Fibroblast of villous mesenchyme (primary cell): ENCODE measurements around the gene SUN2. TPM values are rescaled to one million over a fixed set of nuclear protein-coding genes. Genes with fewer than 3 reads are reported as not detected.

Experiments used
- DNase-seq: peaks from one replicate; pipeline ENCODE4 v3.0.0-alpha.2; 2010; ENCODE audit warnings: low read depth
- H3K4me3 ChIP-seq: 2 replicates; pipeline ENCODE4 v1.5.1; 2011; ENCODE audit warnings: low read depth, mild to moderate bottlenecking, low read length
- CTCF ChIP-seq: IDR thresholded peaks from 2 replicates; pipeline ENCODE4 v1.5.1; 2012; ENCODE audit warnings: low read depth, mild to moderate bottlenecking, low read length; ENCODE audit not compliant: insufficient read depth
- total RNA-seq: library from RNA; depleted of rRNA; stranded (reverse); fragments of >200 nt; gene quantifications from 2 replicates; pipeline ENCODE4 v1.2.3, GENCODE V29; 2012

The SUN2 gene
- total RNA-seq, 1 donor, result 64.3 TPM

- TF ChIP-seq CTCF, result no peak
Measured at GRCh38 chr22:38748487-38749136, 7.2 kb downstream of the SUN2 start.

DNA sequence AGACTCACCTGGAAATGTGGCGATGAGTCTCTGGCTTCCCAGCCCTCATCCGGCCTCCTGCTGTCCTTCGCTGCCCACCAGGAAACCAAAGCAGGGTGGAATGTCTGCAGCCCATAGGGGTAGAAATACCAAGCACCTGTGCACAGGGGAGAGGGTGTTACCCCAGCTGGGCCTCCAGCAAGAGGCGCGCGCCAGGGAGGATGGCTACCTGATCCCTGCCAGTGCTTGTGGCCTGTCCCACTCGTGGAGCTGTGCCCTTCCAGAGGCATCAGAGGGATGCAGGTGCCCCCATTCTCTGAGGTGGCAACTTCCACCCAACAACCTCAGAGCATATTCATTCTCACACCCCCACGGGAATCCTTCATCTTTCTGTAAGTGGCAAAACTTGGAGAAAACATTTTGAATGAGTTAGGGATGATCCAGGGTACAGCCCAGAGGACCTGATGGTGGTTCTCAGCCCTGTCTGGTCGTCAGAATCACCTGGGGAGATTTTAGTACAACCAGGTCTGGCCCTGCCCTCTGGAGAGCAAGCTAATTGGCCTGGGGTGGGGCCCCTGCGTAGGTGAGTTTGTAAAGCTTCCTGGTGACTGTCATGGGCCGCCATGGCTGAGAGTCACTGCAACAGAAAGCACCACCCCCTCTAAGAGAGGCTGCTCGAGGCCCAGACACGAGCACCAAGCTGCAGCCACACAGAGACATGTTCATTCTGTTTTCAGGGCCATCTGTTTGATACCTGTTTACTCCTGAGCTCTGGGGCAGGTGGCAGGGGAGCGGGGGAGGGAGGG, 9.9 kb downstream of the SUN2 start:
- DNase-seq, result no peak
- no peak for TF ChIP-seq CTCF
- no peak overlapping the region for H3K4me3 ChIP-seq

More at GRCh38 chr22:38748487-38749136, 7.2 kb downstream of the SUN2 start:
- no peak overlapping the region for H3K4me3 ChIP-seq
- DNase-seq, result no peak

DNA sequence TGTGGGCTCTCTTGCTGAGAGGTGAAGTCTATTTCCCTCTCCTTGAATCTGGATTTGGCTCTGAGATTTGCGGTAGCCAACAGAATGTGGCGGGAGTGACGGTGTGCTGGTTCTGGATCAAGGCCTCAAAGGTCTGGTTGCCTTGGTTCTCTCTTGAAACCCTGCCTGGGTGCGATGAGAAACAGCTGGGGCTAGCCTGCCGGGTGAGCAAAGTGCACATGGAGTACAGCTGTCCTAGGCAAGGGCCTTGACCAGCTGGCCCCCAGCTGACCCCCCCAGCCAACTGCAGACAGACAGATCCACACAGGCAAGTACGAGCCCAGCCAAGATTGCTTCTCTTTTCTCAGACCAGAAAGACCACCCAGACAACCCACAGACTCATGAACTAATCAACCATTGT, 10.8 kb downstream of the SUN2 start:
- no peak overlapping the region for H3K4me3 ChIP-seq
- DNase-seq, result no peak
- no peak for TF ChIP-seq CTCF

- no peak for DNase-seq
- TF ChIP-seq CTCF, result no peak
- no peak overlapping the region for H3K4me3 ChIP-seq
Measured at GRCh38 chr22:38742176-38742942, 13.4 kb downstream of the SUN2 start.

- H3K4me3 ChIP-seq, result no peak overlapping the region
Measured at GRCh38 chr22:38741576-38741975, 14.2 kb downstream of the SUN2 start.

GRCh38 chr22:38741166-38741565, 14.6 kb downstream of the SUN2 start:
- no peak for DNase-seq
- no peak for TF ChIP-seq CTCF
- H3K4me3 ChIP-seq, result no peak overlapping the region

More at GRCh38 chr22:38741576-38741975, 14.2 kb downstream of the SUN2 start:
- TF ChIP-seq CTCF, result no peak
- no peak for DNase-seq
